ENCODE measurements around the gene MYO10.

The MYO10 gene

DNA sequence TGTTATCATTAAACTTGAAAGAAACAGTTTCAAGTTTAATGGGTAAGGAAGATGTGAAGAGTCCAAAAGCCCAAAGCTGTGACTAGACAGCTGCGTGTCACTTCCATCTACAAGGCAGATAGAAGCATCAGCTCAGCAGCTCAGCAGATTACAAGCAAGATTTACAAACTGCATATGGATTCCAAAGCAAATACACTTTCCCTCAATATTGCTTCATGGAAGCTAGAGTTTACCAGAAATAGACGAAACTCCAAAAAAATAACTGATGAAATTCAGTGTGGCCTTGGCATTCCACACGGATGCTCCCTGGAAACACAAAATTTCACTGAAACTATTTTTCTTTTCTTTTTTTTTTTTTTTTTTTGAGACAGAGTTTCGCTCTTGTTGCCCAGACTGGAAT lies 17.9 kb downstream of the MYO10 start:
- DNase-seq: no peak

DNA sequence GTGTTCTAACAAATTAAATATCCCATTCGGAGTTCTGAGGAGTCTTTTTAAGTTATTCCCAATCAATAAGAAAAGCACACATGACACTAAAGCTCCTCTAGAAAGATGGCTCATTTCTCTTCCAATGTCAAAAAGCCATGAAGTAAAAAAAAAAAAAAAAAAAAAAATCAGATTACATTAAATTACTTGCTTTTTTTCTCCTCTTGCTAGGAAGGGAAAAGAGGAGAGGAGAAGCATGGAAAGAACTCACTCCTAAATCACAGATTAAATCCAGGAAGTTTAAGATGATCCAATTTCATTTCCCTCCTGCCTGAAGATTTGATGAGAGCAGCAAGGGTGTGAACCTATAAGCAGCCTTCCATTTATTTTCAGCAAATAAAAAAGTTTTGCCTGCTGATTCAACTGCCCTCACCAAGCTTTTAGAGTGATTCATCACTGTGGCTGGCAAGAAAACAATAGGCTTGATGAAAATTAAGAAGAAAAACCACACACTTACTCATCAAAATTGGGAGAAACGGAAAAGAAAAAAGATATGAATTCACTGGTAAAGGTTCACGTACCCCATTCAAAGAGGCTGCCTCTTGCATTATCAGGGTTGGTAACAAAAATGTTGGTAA lies 19.7 kb downstream of the MYO10 start:
- no peak for DNase-seq

DNA sequence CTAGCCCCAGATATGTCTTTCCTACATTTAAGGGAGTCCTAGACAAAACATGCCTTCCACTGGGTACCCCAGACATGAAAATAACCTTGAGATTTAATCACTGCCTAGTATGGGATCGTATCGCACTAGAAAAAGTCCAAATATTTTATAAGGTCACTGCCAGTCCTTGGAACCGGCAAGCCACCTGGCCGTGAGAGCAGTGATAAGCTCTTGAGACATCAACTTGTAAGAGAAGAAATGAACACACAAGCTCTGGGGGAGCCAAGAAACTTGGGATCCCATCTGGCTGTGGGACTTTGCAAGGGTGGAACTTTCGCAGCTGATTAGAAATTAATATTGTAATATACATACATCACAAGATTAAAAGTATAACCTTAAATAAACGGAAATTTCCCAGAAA lies 21.5 kb downstream of the MYO10 start:
- no peak for DNase-seq

DNA sequence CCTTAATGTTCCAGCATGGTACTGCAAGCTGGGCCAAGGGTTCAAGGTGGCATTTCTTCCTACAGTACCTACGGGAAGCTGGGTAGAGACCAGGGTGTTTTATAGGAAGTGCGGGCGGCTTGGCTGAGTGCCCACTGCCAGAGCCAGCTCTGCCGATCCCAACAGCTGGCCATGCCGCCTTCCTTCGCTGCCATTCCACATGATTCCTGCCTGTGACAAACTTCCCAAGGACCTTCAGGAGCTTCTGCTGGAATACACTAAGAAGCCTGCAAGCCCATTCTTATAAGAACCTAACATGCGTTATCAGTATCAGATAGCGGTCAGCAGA lies 22.0 kb downstream of the MYO10 start:
- no peak for DNase-seq

DNA sequence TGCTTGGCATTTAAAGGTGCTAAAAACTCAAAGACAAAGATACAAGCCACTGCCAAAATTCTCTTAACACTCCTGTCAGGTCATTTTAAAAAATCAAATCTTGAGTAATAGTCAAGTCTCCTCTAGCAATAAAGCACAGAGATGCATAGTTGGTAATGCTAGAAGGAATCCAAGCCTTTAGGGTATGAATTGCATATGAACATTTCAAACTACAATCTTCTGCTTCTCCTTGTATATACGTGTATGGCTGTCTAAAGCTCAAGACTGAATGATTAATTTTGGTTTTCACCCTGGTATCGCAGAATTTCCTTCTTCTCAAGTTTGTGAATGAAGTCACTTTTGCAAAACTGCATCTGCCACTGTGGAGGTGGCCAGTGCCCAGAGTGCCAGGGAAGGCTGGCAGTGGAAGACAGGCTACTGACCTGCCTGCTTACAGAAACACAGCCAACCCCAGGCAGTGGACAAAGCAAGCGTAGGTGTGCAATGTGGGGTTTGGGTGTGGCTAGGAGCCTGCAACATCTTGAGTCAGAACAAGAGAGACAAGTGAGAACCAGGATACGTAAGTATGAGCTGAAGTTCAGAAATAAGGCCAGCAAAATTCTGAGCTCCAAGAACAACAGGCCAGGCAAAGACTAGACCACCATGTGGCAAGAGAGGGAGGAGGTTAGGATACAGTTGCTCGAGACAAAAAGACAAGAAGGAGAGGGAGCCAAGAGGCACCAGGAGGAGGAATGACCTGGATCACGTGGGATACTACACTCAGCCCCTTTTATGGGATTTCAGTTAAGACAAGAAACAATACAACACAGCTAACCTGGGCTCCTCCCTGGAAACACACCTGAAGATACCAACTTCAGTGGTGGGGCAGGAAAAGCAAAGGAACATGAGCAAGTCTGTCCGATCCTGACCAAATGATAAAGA lies 22.6 kb downstream of the MYO10 start:
- DNase-seq: peak in 2 of 58 donors; percentile 6 to 17

DNA sequence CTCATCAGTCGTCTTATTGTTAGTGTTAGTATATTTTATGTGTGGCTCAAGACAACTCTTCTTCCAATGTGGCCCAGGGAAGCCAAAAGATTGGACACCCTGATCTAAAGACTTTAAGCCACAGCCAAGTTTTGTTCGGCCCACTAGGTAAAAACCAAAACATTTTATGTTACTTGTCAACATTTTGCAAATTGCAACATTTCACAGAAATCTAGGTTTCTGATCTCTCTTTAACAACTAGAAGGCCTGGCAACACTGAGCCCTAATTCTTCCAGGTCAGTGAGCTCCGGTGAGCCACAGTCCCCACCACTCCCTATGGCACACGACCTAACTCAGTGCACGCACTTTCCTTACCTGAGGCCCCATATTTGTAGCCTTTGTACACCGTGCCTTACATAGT lies 24.0 kb downstream of the MYO10 start:
- no peak for DNase-seq

DNA sequence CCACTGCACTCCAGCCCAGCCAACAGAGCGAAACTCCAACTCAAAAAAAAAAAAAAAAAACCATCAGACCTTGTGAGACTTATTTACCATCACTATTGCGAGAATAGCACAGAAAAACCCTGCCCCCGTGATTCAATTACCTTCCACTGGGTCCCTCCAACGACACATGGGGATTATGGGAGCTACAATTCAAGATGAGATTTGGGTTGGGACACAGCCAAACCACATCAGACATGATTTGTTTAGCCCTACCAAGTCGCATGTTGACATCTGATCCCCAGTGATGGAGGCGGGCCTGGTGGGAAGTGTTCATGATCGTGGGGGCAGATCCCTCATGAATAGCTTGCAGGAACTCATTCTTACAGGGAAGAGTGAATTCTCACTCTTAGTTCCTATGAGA lies 26.6 kb downstream of the MYO10 start:
- no peak for DNase-seq

DNA sequence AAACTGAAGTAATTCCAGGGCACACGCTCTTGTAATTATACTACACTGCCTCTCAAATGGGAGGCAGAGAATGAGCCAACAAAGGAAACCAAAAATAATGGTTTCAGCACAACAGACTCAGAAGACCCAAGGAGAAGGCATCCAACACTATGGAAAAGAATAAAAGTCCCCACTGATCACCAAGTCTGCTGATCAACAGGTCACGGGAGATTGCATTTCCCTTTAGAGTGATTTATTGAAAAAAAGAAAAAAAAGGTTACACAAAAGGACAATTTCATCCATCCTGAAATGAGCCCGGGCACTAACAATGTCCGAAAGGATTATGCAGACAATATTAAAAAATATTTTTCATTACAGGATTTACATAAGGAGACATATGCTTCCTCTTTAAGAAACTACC lies 28.8 kb downstream of the MYO10 start:
- DNase-seq: no peak

DNA sequence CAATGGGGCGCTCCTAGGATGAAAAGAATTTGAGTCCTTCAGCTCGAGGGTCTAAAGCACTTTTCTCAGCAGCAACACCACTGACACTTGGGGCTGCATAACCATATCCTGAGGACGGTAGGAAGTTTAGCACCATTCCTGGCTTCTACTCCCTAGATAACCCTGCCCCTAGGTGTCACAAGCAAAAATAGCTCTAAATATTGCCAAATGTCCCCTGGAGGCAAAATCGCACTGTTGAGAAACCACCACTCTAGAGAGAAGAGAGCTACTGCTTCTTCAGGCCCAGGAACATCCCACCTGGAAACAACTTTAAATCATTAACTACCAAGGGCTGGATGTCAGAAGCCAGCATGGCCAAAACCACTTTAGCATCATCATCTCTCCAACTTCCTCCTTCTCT lies 29.8 kb downstream of the MYO10 start:
- DNase-seq: no peak

DNA sequence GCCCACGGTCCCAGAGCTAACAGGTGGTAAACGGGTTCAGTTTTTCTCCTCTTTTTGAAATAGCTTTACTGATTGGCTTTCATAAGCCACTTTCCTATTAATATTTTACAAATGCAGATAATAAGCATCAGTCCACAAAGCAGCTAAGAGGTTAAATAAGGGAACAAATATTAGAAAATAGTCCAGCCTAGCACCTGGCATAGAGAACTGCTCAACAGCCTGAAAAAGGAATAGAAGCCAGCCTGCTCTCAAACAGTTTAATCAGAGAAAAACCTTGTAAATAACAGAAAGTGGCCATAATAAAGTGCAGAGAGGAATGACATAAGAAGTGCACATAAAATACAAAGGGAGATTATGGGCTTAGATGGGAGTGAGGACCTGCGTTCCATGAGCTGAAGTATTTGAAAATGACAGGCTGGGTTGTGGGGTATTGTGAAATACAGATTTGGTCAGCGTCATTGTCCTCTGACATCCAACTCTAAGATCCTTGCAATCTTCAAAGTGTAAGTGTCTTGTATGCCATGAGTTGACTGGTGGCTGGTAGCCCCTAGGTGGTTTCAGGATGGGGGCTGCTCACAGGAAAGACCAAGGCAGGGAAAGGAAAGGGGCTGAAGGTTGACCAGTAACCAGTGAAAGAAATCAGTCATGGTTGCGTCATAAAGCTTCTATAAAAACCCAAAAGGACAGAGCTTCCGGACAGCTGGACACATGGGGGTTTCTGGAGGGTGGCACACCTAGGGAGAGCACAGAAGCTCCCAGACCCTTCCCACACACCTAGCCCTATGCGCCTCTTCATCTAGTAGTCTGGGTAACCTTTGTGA lies 32.4 kb downstream of the MYO10 start:
- DNase-seq: no peak

DNA sequence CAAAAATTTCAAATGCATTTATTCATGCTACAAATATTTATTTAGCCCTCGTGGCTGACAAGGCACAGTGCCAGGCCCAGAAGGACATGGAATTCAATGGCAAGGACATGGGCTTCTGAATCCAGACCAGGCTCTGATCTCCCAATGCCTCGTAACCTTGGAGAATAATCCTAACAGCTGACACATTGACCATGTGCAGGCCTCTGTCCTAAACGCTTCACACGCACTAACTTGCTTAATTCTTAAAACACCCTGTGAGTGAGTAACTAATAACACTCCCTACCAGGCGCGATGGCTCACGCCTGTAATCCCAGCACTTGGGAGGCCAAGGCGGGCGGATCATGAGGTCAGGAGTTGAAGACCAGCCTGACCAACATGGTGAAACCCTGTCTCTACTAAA lies 33.2 kb downstream of the MYO10 start:
- no peak for DNase-seq

DNA sequence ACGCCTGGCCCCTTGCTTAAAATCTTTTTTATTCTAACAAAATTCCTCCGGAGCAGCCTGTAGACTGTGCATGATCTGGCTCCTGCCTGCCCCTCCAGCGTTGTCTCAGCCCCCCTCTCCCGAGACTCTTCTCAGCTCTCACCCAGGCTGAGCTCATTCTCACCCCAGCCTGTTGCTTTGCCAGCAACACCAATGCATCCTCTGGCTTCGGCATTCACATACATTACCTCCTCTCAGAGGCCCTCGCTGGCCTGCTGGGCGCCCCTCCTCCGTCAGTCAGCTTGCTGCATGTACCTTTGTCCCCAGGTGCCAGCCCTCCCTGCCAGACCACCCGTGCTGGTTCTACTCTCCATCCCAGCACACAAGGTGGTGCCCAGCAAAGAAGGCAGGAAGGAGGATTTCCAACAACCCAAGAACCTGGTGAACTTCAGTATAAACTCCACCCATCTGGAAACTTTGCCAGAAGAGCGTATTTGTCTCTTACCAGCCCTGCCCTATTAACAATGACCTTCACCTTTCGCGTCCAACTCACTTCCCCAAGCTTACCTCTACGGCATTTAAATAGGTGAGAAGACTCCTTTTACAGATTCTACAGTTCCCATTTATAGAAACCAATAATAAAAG lies 35.0 kb downstream of the MYO10 start:
- no peak for DNase-seq

DNA sequence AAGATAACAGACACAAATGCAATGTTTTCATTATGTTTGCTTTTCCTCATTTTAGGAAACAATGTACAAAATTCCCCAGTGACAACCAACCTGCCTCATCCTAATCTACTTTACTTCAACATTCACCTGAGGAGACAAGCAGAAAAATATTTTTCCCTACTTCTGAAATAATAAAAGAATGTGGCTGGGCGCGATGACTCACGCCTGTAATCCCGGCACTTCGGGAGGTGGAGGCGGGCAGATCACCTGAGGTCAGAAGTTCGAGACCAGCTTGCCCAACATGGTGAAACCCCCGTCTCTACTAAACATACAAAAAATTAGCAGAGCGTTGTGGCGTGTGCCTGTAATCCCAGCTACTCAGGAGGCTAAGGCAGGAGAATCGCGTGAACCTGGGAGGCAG lies 36.9 kb downstream of the MYO10 start:
- no peak for DNase-seq

DNA sequence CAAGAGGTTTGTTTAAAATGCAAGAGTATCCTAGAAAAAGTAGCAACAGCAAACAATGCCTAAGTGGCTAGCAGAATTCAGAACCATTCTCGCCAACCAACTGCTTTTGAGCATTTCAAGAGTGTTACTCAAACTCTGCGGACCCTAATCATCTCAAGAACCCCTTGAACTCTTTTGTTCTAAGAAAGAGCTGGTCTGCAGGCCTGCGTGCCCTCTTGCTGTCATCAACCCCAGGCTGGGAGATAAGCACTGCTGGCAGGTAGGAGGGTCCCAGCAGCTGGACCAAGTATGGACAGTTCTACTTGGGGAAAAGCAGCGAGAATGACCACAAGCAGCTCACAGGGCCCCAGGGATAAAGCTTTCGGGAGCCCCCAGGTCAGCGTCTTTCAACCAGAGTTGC lies 38.3 kb downstream of the MYO10 start:
- no peak for DNase-seq

DNA sequence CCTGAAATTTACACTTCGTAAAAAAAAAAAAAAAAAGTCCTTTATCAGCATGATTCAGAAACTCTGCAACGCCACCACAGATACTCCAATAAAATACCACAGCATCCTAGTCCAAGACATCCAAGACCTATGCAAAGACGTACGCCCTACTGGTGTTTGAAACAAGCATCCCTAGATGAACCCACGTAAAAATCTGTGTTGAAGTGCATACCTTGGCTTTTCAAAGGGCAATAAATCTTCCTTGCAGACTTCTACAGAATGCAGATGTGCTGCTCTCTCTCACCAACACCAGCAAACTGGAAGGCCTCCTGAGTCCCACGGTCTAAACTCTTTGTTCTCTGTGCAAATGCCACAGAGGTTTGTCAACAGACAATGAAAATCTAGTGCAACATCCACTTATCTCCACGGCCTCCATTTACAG lies 38.8 kb downstream of the MYO10 start:
- no peak for DNase-seq

DNA sequence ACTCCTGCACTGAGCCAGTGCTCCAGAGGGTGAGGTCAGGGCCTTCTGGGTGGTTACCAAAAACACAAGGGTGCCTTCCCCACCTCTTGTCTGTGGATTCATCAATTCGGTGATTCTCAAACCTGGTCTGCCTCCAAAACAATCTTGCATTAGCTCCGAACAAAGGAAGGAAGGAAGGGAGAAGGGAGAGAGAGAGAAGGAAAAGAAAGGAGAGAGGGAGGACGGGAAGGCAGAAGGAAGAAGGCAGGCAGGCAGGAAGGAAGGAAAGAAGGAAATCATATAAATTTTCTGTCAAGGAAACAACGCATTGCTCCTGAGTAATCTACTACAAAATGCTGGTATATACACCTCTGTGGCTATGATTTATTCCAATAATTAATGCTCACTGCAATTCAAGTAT lies 39.3 kb downstream of the MYO10 start:
- DNase-seq: no peak

DNA sequence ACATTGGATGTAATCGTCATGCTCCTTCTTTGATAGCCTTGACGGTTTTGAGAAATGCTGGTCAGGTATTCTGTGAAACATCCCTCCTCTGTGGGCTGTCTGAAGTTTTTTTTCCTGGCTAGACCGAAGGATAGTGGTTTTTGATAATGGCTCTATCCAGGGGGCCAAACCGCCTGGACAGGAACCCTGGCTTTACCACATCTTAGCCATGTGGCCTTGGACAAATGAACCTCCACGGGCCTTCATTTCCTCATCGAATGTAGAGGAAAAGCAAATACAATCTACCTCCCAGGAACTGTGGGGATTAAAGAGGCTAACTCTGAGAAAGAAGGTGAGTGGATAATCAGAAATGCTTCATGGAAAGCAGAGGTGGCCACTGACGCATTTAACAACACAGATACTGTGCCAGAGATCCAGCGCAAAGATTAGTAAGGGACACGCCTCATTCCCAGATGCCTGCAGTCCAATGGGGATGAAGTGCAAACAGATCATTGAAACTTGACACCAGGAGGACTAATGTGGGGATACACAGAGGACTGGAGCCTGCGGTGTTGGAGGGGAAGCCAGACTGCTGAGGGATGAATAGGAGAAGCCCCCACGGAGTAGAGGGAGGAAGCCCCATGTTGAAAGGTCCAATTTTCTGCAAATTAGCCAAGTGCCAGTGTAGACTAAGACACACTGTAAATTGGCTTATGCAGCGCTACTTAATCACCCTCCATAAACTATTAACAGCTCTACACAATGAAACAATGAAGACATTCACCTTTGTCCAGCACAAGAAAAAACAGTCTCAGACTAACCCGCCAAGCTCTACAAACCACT lies 41.6 kb downstream of the MYO10 start:
- DNase-seq: no peak

DNA sequence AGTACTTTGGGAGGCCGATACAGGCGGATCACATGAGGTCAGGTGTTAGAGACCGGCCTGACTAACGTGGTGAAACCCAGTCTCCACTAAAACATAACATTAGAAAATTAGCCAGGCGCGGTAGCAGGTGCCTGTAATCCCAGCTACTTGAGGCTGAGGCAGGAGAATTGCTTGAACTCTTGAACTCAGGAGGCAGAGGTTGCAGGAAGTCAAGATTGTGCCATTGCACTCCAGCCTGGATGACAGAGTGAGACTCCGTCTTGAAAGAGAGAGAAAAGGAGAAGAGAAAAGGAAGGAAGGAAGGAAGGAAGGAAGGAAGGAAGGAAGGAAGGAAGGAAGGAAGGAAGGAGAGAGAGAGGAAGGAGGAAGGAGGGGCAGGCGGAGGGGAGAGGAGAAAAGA lies 45.1 kb downstream of the MYO10 start:
- no peak for DNase-seq

DNA sequence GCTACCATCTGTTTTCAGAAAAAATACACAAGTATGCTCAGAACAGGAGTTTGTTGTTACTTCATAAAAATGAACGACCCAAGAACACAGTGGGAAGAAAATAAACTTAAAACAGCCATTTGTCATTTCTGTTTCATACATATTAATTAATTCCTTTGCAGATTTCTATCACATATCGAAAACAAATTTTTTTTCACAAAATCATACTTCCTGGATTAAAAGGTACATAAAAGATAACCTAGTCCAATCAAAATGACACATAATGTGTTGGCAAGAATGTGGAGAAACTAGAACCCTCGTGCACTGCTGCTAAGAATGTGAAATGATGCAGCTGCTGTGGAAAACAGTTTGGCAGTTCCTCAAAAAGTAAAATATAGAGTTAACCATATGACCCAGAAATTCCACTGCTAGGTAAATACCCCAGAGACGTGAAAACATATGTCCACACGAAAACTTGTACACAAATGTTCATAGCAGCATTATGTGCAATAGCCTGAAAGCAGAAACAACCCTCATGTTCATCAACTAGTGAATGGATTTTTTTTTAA lies 46.0 kb downstream of the MYO10 start:
- no peak for DNase-seq

DNA sequence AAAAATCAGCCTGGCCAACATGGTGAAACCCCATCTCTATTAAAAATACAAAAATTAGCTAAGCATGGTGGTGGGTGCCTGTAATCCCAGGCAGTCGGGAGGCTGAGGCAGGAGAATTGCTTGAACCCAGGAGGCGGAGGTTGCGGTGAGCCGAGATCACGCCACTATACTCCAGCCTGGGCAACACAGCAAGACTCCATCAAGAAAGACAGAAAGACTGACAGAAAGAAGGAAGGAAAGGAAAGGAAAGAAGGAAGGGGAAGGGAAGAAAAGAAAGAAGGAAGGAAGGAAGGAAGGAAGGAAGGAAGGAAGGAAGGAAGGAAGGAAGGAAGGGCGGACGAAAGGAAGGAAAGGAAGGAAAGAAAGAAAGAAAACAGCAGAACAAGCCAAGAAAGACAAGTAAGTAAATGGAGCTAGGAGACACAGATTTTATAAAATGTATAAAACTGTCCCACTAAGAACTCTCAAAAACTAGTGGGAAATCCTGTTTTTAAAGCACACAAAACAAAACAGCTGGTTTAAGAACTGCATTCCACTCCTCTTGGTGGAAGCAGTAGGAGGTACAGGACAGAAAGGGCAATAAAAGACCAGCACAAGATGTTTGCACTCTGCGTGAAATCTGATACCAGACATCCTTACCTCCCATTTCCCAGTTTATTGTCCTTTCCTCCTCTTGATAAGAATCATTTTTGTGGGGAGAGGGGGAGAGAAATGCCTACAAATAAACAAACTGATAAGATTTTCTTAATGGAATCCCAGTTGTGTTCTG lies 46.7 kb downstream of the MYO10 start:
- DNase-seq: no peak

All from anterior cingulate cortex (tissue), 58 donors.